ENCODE results near the gene CEP104.

The CEP104 gene

DNA sequence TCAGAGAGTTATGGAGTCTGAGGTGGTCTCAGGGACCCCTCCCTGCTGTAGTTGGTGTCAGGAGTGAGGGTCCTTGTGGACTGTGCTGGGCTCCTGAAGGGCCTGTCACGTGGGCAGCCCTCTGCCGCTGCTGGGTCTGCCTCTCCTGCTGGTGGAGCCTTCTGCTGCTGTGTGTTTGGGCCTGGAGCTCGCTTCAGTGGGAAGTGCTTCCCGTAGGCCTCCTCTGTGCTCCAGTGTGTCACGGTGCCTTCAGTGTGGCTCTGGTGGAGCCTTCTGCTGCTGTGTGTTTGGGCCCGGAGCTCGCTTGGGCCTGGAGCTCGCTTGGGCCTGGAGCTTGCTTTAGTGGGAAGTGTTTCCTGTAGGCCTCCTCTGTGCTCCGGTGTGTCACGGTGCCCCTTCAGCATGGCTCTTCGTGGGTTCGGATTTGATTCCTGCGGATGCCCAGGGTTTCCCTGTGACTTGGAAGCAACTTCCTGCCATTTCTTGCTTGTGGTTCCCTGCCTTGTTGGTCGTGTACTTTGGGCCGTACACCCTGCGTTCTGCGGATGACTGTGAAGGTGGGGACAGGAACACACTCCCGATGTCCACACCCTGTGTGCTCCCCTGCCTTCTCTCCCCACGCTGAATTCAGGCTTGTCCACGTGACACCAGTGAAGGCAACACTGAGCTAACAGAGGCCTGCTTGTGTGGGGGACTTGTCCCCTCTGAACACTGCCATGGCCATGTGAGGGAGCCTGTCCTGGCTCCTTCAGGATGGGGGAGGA is 23.6 kb upstream of the CEP104 start:
- Mint-ChIP-seq H3K27ac (no peak overlapping the region), H3K27me3 (ENCODE audit: low read depth) (no peaks in the 10 kb centered on the region), H3K4me1 (no peaks in the 10 kb centered on the region), H3K4me3 (no peak overlapping the region), H3K36me3 (ENCODE audit: low read depth) (peaks cover 68% of the 10 kb centered on the region), H3K9me3 (peaks cover 13% of the 10 kb centered on the region)
- TF ChIP-seq, protein P1, sequence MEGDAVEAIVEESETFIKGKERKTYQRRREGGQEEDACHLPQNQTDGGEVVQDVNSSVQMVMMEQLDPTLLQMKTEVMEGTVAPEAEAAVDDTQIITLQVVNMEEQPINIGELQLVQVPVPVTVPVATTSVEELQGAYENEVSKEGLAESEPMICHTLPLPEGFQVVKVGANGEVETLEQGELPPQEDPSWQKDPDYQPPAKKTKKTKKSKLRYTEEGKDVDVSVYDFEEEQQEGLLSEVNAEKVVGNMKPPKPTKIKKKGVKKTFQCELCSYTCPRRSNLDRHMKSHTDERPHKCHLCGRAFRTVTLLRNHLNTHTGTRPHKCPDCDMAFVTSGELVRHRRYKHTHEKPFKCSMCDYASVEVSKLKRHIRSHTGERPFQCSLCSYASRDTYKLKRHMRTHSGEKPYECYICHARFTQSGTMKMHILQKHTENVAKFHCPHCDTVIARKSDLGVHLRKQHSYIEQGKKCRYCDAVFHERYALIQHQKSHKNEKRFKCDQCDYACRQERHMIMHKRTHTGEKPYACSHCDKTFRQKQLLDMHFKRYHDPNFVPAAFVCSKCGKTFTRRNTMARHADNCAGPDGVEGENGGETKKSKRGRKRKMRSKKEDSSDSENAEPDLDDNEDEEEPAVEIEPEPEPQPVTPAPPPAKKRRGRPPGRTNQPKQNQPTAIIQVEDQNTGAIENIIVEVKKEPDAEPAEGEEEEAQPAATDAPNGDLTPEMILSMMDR (IDR thresholded peaks at IDR 0.05; ENCODE audit: unreplicated experiment in 3 of 3), result no peak

DNA sequence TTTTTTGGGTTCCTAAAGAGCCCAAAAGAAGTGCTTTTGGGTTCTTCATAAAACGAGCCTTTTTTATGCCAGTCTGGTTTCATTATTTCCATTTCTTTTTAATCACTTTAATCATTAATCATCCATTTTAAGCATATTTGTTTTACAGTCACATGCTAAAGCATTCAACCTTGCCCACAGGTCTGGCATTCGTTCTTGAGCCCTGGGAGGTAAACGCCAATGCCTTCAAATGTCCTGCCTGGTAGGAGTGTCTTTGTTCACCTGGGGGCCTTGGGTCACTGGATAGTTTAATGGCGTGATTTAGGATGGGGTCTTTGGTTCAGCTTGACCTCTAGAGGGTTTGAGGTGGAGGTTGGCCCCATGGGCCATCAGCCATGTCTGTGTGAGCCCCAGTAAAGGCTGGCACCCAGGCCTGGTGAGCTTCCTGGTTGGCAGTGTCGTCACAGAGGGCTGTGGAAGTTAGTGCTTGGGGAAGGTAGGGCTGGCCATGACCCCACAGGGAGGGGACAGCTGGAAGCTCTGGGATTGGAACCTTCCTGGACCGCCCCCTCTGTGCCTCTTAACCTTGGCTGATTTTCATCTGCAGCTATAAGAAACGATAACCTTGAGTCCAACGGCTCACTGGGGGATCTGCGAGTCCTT is 22.9 kb upstream of the CEP104 start:
- H3K4me1 Mint-ChIP-seq, result no peaks in the 10 kb centered on the region
- peaks cover 72% of the 10 kb centered on the region for H3K36me3 Mint-ChIP-seq (ENCODE audit: low read depth)
- no peaks in the 10 kb centered on the region for H3K27me3 Mint-ChIP-seq (ENCODE audit: low read depth)
- TF ChIP-seq, protein P1 (IDR thresholded peaks at IDR 0.05; ENCODE audit: unreplicated experiment in 3 of 3), result no peak
- H3K27ac Mint-ChIP-seq, result no peak overlapping the region
- peaks cover 13% of the 10 kb centered on the region for H3K9me3 Mint-ChIP-seq
- H3K4me3 Mint-ChIP-seq, result no peak overlapping the region

DNA sequence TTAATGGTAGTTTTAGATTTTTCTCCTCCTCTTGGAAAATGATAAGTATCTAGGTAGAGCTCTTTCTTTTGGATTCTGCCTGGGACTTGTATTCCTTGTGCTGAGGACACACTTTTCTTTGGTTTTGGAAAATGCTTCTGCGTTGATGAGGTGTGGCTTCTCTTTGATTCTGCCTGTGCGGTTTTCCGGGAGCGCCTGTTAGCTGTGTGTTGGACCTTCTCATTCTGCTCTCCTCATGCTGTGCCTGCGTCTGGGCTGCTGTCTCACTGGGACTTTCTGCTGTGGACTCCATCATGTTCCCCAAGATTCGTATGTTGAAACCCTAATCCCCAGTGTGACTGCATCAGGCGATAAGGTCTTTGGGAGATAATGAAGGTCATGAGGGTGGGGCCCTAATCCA is 22.1 kb upstream of the CEP104 start:
- Mint-ChIP-seq H3K4me1 (no peaks in the 10 kb centered on the region), H3K27me3 (ENCODE audit: low read depth) (no peaks in the 10 kb centered on the region), H3K9me3 (peaks cover 13% of the 10 kb centered on the region), H3K27ac (no peak overlapping the region), H3K36me3 (ENCODE audit: low read depth) (peaks cover 68% of the 10 kb centered on the region), H3K4me3 (no peak overlapping the region)
- TF ChIP-seq, protein P1 (IDR thresholded peaks at IDR 0.05; ENCODE audit: unreplicated experiment in 3 of 3), result no peak

DNA sequence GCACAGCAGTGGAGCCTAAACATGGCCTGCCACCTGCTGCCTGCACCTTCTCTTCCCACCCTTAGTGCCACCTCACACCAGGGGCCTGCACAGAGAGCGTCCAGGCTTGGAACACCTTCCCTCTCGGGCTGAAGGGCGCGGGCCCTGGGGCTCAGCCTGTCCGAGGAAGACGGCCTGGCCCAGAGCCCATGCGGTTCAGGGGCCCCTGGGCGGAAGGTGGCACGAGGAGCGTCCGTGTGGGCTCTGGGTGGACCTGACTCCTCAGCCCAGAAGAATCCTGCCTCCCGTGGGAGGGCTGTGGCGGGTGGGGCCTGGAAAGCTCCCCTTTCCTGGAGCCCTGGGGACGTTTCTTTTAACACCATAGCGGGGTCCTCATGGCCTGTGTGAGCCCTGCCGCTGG is 19.7 kb upstream of the CEP104 start:
- H3K4me3 Mint-ChIP-seq, result no peak overlapping the region
- H3K4me1 Mint-ChIP-seq, result no peaks in the 10 kb centered on the region
- H3K36me3 Mint-ChIP-seq (ENCODE audit: low read depth), result peaks cover 72% of the 10 kb centered on the region
- no peaks in the 10 kb centered on the region for H3K27me3 Mint-ChIP-seq (ENCODE audit: low read depth)
- peaks cover 13% of the 10 kb centered on the region for H3K9me3 Mint-ChIP-seq
- TF ChIP-seq, protein P1 (IDR thresholded peaks at IDR 0.05; ENCODE audit: unreplicated experiment in 3 of 3), result no peak
- H3K27ac Mint-ChIP-seq, result no peak overlapping the region

DNA sequence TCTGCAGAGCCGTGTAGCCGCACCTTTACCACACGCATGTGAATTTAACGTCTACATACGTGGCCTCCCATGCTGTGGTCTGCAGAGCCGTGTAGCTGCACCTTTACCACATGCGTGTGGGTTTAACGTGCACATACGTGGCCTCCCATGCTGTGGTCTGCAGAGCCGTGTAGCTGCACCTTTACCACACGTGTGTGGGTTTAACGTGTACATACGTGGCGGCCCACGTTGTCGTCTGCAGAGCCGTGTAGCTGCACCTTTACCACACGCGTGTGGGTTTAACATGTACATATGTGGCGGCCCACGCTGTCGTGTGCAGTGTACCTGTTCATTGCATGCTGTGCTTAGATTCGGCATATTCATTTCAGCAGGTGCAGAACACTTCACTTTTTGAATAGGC is 17.7 kb upstream of the CEP104 start:
- Mint-ChIP-seq H3K27me3 (ENCODE audit: low read depth) (no peaks in the 10 kb centered on the region), H3K36me3 (ENCODE audit: low read depth) (peaks cover 68% of the 10 kb centered on the region), H3K27ac (no peak overlapping the region), H3K4me3 (no peak overlapping the region), H3K4me1 (no peaks in the 10 kb centered on the region), H3K9me3 (peaks cover 13% of the 10 kb centered on the region)
- TF ChIP-seq, protein P1 (IDR thresholded peaks at IDR 0.05; ENCODE audit: unreplicated experiment in 3 of 3), result no peak

DNA sequence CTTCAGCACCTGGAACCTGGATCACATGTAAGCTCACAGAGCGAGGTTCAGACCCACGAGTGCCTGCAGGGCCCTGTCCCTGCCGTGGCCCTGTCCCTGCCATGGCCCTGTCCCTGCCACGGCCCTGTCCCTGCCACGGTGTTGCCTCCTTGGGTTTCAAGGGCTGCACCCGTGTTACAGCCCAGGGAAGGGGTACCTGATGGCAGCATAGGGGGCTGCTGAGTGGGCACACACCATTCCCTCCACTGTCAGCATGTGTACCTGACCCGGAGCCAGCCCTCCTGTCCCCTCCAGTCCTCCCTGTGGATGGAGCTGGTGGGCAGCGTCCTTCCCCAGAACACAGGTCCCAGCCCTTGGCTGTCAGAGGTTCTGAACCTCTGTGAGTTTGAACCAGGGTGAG is 15.5 kb upstream of the CEP104 start:
- H3K4me1 Mint-ChIP-seq, result no peaks in the 10 kb centered on the region
- H3K36me3 Mint-ChIP-seq (ENCODE audit: low read depth), result peaks cover 56% of the 10 kb centered on the region
- TF ChIP-seq, protein P1 (IDR thresholded peaks at IDR 0.05; ENCODE audit: unreplicated experiment in 3 of 3), result no peak
- no peaks in the 10 kb centered on the region for H3K9me3 Mint-ChIP-seq
- no peak overlapping the region for H3K27ac Mint-ChIP-seq
- no peak overlapping the region for H3K4me3 Mint-ChIP-seq
- H3K27me3 Mint-ChIP-seq (ENCODE audit: low read depth), result no peaks in the 10 kb centered on the region

Measured in nephron (organoid).